ENCODE data around the gene UBL3. TPM values are rescaled to one million over a fixed set of nuclear protein-coding genes. Genes with fewer than 3 reads are reported as not detected.

UBL3 gene
- total RNA-seq, 4 donors from 2014 or later, result 23.4 to 35.0 (median 33.3) TPM

GRCh38 chr13:29800687-29801086, 49.7 kb downstream of the UBL3 start:
- TF ChIP-seq EP300 (IDR thresholded peaks at IDR 0.05), result no peak
- Histone ChIP-seq H3K4me3 (no peak overlapping the region), H3K27ac (no peak overlapping the region), H3K27me3 (no peaks in the 10 kb centered on the region), H3K9me3 (no peaks in the 10 kb centered on the region), H3K36me3 (no peaks in the 10 kb centered on the region), H3K4me1 (peaks cover 0 to 30% (median 2%) of the 10 kb centered on the region in 4 donors)
- WGBS, 2 donors, result 79 to 82% methylated on average over 6 of the region's 6 CpGs
- DNase-seq (ENCODE audit: low spot score in 2 of 2), result no peak

- no peak for DNase-seq (ENCODE audit: low spot score in 2 of 2)
- Histone ChIP-seq H3K27me3 (no peaks in the 10 kb centered on the region), H3K4me1 (peaks cover 0 to 24% (median 2%) of the 10 kb centered on the region in 4 donors), H3K9me3 (no peaks in the 10 kb centered on the region), H3K27ac (no peak overlapping the region), H3K36me3 (no peaks in the 10 kb centered on the region), H3K4me3 (no peak overlapping the region)
- TF ChIP-seq CTCF (IDR thresholded peaks at IDR 0.05) (no peak), POLR2A (IDR thresholded peaks at IDR 0.05) (no peak), EP300 (IDR thresholded peaks at IDR 0.05) (no peak)
- 58 to 71% methylated on average over 2 of the region's 2 CpGs for WGBS, 2 donors
These were observed 51.4 kb downstream of the UBL3 start for GRCh38 chr13:29799041-29799440.

- H3K4me3 ChIP-seq, result no peak overlapping the region
- no peak for TF ChIP-seq EP300 (IDR thresholded peaks at IDR 0.05)
- no peak for TF ChIP-seq POLR2A (IDR thresholded peaks at IDR 0.05)
- TF ChIP-seq CTCF (IDR thresholded peaks at IDR 0.05), result no peak
- H3K36me3 ChIP-seq, result no peaks in the 10 kb centered on the region
- H3K27ac ChIP-seq, result no peak overlapping the region
- no peaks in the 10 kb centered on the region for H3K9me3 ChIP-seq
- H3K4me1 ChIP-seq, result peaks cover 0 to 21% (median 0%) of the 10 kb centered on the region in 4 donors
- WGBS, 2 donors, result 69 to 75% methylated on average over 5 of the region's 5 CpGs
- no peak for DNase-seq (ENCODE audit: low spot score in 2 of 2)
- H3K27me3 ChIP-seq, result no peaks in the 10 kb centered on the region
These were observed 58.2 kb downstream of the UBL3 start for GRCh38 chr13:29791997-29792780.

- H3K4me1 ChIP-seq, result peaks cover 0 to 23% (median 0%) of the 10 kb centered on the region in 4 donors
- TF ChIP-seq EP300 (IDR thresholded peaks at IDR 0.05), result no peak
- no peak for DNase-seq (ENCODE audit: low spot score in 2 of 2)
- H3K36me3 ChIP-seq, result no peaks in the 10 kb centered on the region
- H3K4me3 ChIP-seq, result no peak overlapping the region
- H3K27me3 ChIP-seq, result no peaks in the 10 kb centered on the region
- no peaks in the 10 kb centered on the region for H3K9me3 ChIP-seq
- 55 to 74% methylated on average over 1 of the region's 1 CpG for WGBS, 2 donors
- no peak overlapping the region for H3K27ac ChIP-seq
These were observed 58.9 kb downstream of the UBL3 start for GRCh38 chr13:29791508-29791907.

GRCh38 chr13:29786698-29787097, 63.7 kb downstream of the UBL3 start:
- TF ChIP-seq EP300 (IDR thresholded peaks at IDR 0.05), result no peak
- no peak for TF ChIP-seq CTCF (IDR thresholded peaks at IDR 0.05)
- TF ChIP-seq POLR2A (IDR thresholded peaks at IDR 0.05), result no peak
- Histone ChIP-seq H3K9me3 (no peaks in the 10 kb centered on the region), H3K27me3 (no peaks in the 10 kb centered on the region), H3K4me1 (peaks cover 0 to 24% (median 0%) of the 10 kb centered on the region in 4 donors), H3K27ac (no peak overlapping the region), H3K4me3 (no peak overlapping the region), H3K36me3 (no peaks in the 10 kb centered on the region)
- 63 to 73% methylated on average over 1 of the region's 1 CpG for WGBS, 2 donors
- no peak for DNase-seq (ENCODE audit: low spot score in 2 of 2)

GRCh38 chr13:29785978-29786377, 64.4 kb downstream of the UBL3 start:
- Histone ChIP-seq H3K9me3 (no peaks in the 10 kb centered on the region), H3K4me1 (peaks cover 0 to 24% (median 0%) of the 10 kb centered on the region in 4 donors), H3K27me3 (no peaks in the 10 kb centered on the region), H3K36me3 (no peaks in the 10 kb centered on the region), H3K27ac (no peak overlapping the region), H3K4me3 (no peak overlapping the region)
- TF ChIP-seq CTCF (IDR thresholded peaks at IDR 0.05) (no peak), EP300 (IDR thresholded peaks at IDR 0.05) (no peak), POLR2A (IDR thresholded peaks at IDR 0.05) (no peak)
- no peak for DNase-seq (ENCODE audit: low spot score in 2 of 2)

Measured in tibial nerve (tissue), 4 donors.